Ovary (tissue), 9 donors: ENCODE results near the gene IFIT5. TPM values are rescaled to one million over a fixed set of nuclear protein-coding genes. Genes with fewer than 3 reads are reported as not detected.
"Not testable (repeated sequence)": the region's sequence is repeated elsewhere in the genome, so short reads cannot be mapped to it uniquely, and the experiment has no call there.

Experiments used
- DNase-seq, 5 donors: peaks; one replicate each; pipeline ENCODE4 v3.0.0-alpha.2; 2019 to 2020
- H3K27ac ChIP-seq, 2 donors: fragments of 200-600 bp; one replicate each; pipeline versions ENCODE4 v1.5.1 to v1.8.0; 2019 to 2022
- H3K27me3 ChIP-seq: fragments of 200-600 bp; one replicate; pipeline ENCODE4 v1.8.0; 2022
- H3K36me3 ChIP-seq: fragments of 200-600 bp; sonication (generic); one replicate; pipeline ENCODE4 v1.5.1; 2019
- H3K4me1 ChIP-seq: one replicate; pipeline ENCODE4 v1.8.1; 2013; ENCODE audit warnings: mild to moderate bottlenecking, moderate library complexity; ENCODE audit not compliant: insufficient read depth
- H3K4me3 ChIP-seq: fragments of 200-600 bp; sonication (generic); one replicate; pipeline ENCODE4 v1.5.1; 2017
- H3K9me3 ChIP-seq, 2 donors: fragments of 200-600 bp in 1 of 2; sonication (generic) in 1 of 2; one replicate each; pipeline versions ENCODE4 v1.5.1 to v1.8.1; 2013 to 2019; ENCODE audit warnings: mild to moderate bottlenecking in 1 of 2, moderate library complexity in 1 of 2
- EP300 ChIP-seq: sonication (generic); formaldehyde crosslinking; IDR thresholded peaks from one replicate; pipeline ENCODE4 v1.6.1; 2017; ENCODE audit warnings: antibody characterized with exemption
- POLR2A ChIP-seq: fragments of 450-650 bp; IDR thresholded peaks from one replicate; pipeline ENCODE4 v1.6.1; 2017; ENCODE audit warnings: antibody characterized with exemption, mild to moderate bottlenecking, moderate library complexity
- WGBS, 3 donors: extraction: QIAGEN DNeasy Blood & Tissue Kit in 1 of 3; methylation state at CpG; one replicate each; pipeline versions ENCODE4 v1.1.5 to v1.1.7; 2013 to 2017; 5-methylcytosine and 5-hydroxymethylcytosine counted together
- intact Hi-C, 4 donors: fragments of 100-400 bp; cut with DNase I; formaldehyde crosslinking; loops; one replicate each; pipeline versions ENCODE4 v1.11.0 to v1.15.1; 2022 to 2023
- polyA plus RNA-seq, 2 donors: library from polyadenylated mRNA; stranded (reverse); fragments of 200-250 nt in 1 of 2; fragments of 350-450 nt in 1 of 2; fragmentation: Illumina TruSeq in 1 of 2; extraction: RNeasy Lipid Tissue Mini Kit (QIAGEN cat#74804) in 1 of 2; gene quantifications; one replicate each; pipeline ENCODE4 v1.2.3, GENCODE V29; 2013 to 2014
- total RNA-seq, 7 donors: library from RNA; depleted of rRNA in 2 of 7; stranded (reverse); fragments of >200 nt in 2 of 7; fragmentation: NEBNext Ultra II Directional in 3 of 7; extraction: Animal tissue kit (Norgen Biotek cat#: 25700) in 3 of 7; gene quantifications; one replicate each; pipeline versions ENCODE4 v1.1.0 to v1.2.4, GENCODE V29; 2016 to 2023
- TF ChIP-seq, protein P1 (sequence below), 3 donors: fragments of 450-650 bp in 2 of 3; fragments of 200-600 bp in 1 of 3; IDR thresholded peaks; one replicate each; pipeline versions ENCODE4 v1.5.1 to v1.8.0; 2016 to 2022; ENCODE audit warnings: antibody characterized with exemption in 3 of 3, mild to moderate bottlenecking in 1 of 3
- donor health status: DM: no; HTN: no; CAD: no; lungs with moderate emphysema.
- donor health status: DM: no; HTN: no; CAD: no.
- donor health status: Bipolar disorder and iron deficiency.
- donor health status: DM: yes; HTN: yes; CAD: no.
- donor health status: DM: no; HTN: no; CAD: no.
- donor health status: DM: yes; HTN: yes; CAD: no.

Gene IFIT5
- total and polyA plus RNA-seq, 9 donors: 8.7 to 22.0 (median 16.7) TPM

DNA sequence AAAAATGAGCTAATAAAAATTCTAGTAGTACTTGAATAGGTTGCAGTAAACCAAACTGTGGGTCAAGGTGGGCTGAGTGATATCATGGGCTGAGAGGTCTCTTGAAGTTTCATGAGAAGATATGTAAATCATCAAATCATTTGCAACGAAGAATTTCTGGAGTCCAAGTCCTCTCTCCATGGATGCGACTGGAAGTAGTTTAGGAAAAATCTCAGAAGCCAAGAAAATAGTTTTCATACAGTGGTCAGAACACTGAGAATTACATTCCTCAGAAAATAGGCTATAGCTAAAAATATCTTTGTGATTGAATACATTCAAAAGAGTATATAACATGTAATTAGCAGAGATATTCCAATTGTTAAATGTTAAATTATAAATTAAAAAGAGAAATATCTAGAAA is 25.6 kb upstream of the IFIT5 start:
- Histone ChIP-seq H3K4me3 (no peak overlapping the region), H3K27ac (no peak overlapping the region), H3K9me3 (no peaks in the 10 kb centered on the region), H3K4me1 (no peaks in the 10 kb centered on the region), H3K36me3 (no peaks in the 10 kb centered on the region), H3K27me3 (no peaks in the 10 kb centered on the region)
- TF ChIP-seq POLR2A: no peak
- TF ChIP-seq, protein P1, sequence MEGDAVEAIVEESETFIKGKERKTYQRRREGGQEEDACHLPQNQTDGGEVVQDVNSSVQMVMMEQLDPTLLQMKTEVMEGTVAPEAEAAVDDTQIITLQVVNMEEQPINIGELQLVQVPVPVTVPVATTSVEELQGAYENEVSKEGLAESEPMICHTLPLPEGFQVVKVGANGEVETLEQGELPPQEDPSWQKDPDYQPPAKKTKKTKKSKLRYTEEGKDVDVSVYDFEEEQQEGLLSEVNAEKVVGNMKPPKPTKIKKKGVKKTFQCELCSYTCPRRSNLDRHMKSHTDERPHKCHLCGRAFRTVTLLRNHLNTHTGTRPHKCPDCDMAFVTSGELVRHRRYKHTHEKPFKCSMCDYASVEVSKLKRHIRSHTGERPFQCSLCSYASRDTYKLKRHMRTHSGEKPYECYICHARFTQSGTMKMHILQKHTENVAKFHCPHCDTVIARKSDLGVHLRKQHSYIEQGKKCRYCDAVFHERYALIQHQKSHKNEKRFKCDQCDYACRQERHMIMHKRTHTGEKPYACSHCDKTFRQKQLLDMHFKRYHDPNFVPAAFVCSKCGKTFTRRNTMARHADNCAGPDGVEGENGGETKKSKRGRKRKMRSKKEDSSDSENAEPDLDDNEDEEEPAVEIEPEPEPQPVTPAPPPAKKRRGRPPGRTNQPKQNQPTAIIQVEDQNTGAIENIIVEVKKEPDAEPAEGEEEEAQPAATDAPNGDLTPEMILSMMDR (IDR thresholded peaks at IDR 0.05): no peak
- TF ChIP-seq EP300: no peak
- 41 to 51% (median 44%) methylated on average over 2 of the region's 2 CpGs for WGBS, 3 donors
- intact Hi-C loops: no loop called here
- no peak for DNase-seq

DNA sequence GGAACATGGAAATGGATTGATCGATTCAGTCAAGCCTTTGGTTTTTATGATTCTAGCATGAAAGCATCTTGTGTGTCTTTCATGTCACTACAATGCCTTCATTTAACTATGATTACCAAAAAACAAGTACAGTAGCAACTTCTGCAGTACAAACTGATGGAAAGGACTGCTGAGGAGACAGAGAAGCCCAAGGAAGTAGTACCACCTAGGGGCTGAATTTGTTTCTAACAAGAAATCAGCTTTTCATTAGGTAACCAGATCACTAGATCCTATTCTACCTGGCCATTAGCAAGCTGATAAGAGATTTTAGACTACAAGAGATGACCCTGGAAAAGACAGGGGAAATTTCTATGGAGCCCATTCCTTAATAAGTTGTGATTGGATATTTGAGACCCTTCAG is 25.1 kb upstream of the IFIT5 start:
- TF ChIP-seq, protein P1 (IDR thresholded peaks at IDR 0.05): peak; percentile 32 to 59 (median 33)
- no peak for TF ChIP-seq EP300
- 74 to 82% (median 78%) methylated on average over 1 of the region's 1 CpG for WGBS, 3 donors
- intact Hi-C loops: no loop called here
- no peaks in the 10 kb centered on the region for H3K9me3 ChIP-seq
- H3K4me3 ChIP-seq: no peak overlapping the region
- no peak for DNase-seq
- H3K4me1 ChIP-seq: no peaks in the 10 kb centered on the region
- H3K27me3 ChIP-seq: no peaks in the 10 kb centered on the region
- H3K36me3 ChIP-seq: no peaks in the 10 kb centered on the region
- H3K27ac ChIP-seq: no peak overlapping the region

DNA sequence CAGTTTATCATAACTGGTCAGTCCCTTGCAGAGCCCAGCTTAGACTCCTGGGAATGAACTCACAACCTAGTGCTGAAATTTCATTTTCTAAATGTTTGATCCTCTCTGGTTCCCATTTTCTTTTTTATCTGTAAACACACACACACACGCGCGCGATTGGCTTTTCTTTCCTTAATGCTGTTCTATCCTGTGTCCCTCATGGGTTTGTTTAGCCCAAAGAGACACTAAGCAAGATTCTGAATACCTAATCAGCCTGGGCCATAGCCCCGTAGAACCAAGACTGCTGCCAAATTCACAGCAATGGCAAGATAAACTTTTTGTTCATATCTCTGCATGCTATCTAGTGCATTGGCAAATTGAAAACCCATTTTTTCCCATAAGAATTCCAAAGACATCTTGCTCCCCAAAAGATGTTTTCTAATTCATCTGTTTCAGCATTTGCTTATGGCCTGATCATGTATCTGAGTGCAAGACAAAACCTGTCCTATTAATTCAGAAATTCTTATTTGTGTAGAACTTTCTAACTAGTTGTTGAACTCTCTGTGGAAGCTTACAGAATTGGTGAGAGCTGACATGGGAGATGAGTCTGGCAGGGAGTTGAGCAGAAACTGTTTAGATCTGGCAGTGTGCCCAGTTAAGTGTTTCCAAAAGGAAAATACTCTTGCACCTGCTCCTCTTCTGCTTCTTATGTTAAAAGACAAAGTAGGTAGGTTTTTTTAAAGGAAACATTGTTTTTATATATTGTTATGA is 23.7 kb upstream of the IFIT5 start:
- peak overlapping the region in 1 of 2 donors; percentile 8 for H3K27ac ChIP-seq
- intact Hi-C loops: no loop called here
- no peaks in the 10 kb centered on the region for H3K9me3 ChIP-seq
- no peaks in the 10 kb centered on the region for H3K36me3 ChIP-seq
- 78 to 90% (median 86%) methylated on average over 5 of the region's 5 CpGs for WGBS, 3 donors
- H3K4me1 ChIP-seq: peaks cover 5% of the 10 kb centered on the region
- no peaks in the 10 kb centered on the region for H3K27me3 ChIP-seq
- no peak for DNase-seq
- no peak overlapping the region for H3K4me3 ChIP-seq
- TF ChIP-seq EP300: no peak
- TF ChIP-seq POLR2A: no peak
- TF ChIP-seq, protein P1 (IDR thresholded peaks at IDR 0.05): no peak

DNA sequence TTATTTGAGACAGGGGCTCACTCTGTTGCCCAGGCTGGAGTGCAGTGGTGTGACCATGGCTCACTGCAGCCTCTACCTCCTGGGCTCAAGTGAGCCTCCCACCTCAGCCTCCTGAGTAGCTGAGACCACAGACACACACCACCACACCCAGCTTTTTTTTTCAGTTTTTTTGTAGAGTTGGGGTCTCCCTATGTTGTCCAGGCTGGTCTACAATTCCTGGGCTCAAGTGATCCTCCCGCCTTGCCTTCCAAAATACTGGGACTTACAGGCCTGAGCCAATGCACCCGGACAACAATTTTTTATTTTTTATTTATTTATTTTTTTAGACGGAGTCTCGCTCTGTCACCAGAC is 23.2 kb upstream of the IFIT5 start:
- H3K9me3 ChIP-seq, H3K27me3 ChIP-seq, intact Hi-C loops, H3K36me3 ChIP-seq, H3K4me1 ChIP-seq, DNase-seq, H3K4me3 ChIP-seq: not testable (repeated sequence)
- WGBS, 3 donors: 92 to 96% (median 95%) methylated on average over 4 of the region's 4 CpGs
- peak overlapping the region in 1 of 2 donors; percentile 8 for H3K27ac ChIP-seq

DNA sequence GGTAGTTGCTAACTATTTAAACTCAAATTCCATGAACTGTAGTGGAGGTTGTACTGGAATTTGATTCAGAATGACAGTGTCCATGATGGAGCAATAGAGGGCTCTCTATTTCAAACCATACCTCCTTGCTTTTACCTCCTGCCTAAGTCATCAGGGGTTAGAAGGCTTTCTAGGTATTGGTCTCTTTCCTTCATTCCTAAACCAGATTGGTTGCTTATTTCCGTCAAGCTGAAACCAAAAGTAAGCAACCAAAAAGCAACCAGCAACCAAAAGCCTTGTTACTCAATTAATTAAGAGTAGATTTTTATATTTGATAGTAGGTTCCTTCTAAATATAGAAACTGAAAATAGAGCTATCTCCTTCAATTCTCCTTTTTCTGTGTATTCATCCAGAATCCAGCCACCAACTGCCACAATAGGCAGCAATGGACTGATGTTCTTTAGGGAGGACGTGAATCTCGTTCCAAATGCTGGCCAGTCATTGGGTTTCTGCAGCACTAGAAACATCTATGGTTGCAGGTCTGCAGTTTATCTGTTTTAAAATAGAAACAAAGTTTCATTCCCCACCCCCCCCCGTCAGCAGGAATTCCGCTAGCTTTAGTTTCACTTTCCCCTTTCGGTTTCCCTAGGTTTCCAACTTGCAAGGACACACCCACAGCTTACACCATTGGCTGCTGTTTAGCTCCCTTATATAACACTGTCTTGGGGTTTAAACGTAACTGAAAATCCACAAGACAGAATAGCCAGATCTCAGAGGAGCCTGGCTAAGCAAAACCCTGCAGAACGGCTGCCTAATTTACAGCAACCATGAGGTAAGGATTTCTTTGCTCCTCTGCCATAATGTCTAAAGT is 22.2 kb upstream of the IFIT5 start, which contains the start of gene IFIT1:
TSS of gene IFIT1 (plus strand) at position 717 of the 850 bp plus-strand sequence. CDS start at position 807, 90 bp downstream.
- H3K4me1 ChIP-seq: peaks cover 5% of the 10 kb centered on the region
- H3K36me3 ChIP-seq: no peaks in the 10 kb centered on the region
- peak within 1 kb of the TSS; percentile 66 for H3K4me3 ChIP-seq
- intact Hi-C loops: no loop called here
- H3K27ac ChIP-seq: peak within 1 kb of the TSS in 1 of 2 donors; percentile 75
- H3K27me3 ChIP-seq: no peaks in the 10 kb centered on the region
- WGBS, 3 donors: 1 to 2% (median 1%) methylated on average over 8 of the region's 8 CpGs
- peak; percentile 29 to 67 (median 36) for DNase-seq
- no peaks in the 10 kb centered on the region for H3K9me3 ChIP-seq
- TF ChIP-seq POLR2A (no peak), EP300 (no peak)
- TF ChIP-seq, protein P1 (IDR thresholded peaks at IDR 0.05): no peak
